ENCODE measurements around the gene EXTL1. TPM values are rescaled to one million over a fixed set of nuclear protein-coding genes. Genes with fewer than 3 reads are reported as not detected.

The EXTL1 gene
- total RNA-seq, 1 experiment from 2014 or later = 0.15 TPM

- ATAC-seq = no peak
- no peak for DNase-seq (ENCODE audit: low read depth, low spot score)
- Histone ChIP-seq H3K27me3 (ENCODE audit: insufficient read depth, low read length) (no peaks in the 10 kb centered on the region), H3K9me3 (ENCODE audit: control insufficient read depth in 1 of 2, insufficient read depth in 1 of 2, low read depth in 1 of 2, low read length in 2 of 2) (no peaks in the 10 kb centered on the region), H2AFZ (ENCODE audit: low read depth, low read length, poor library complexity, severe bottlenecking) (no peak overlapping the region), H3K9ac (ENCODE audit: low read length) (no peak overlapping the region), H3K79me2 (ENCODE audit: insufficient read depth, low read length) (no peaks in the 10 kb centered on the region), H3K9me2 (ENCODE audit: insufficient read depth) (no peaks in the 10 kb centered on the region), H3K4me3 (replicated peaks in 1 of 2; ENCODE audit: low read depth in 1 of 2, low read length in 2 of 2) (no peak overlapping the region), H3K4me2 (ENCODE audit: low read length) (no peak overlapping the region), H3K4me1 (ENCODE audit: control insufficient read depth in 1 of 2, insufficient read depth in 2 of 2, low read length in 2 of 2) (no peaks in the 10 kb centered on the region), H4K20me1 (ENCODE audit: insufficient read depth) (no peaks in the 10 kb centered on the region), H3K36me3 (ENCODE audit: control insufficient read depth in 1 of 2, insufficient read depth in 2 of 2, low read length in 2 of 2) (peaks cover 4 to 10% of the 10 kb centered on the region in 2 experiments; a peak in 2 of 4 replicates), H3K27ac (ENCODE audit: low read depth, low read length) (no peak overlapping the region)
- intact Hi-C loops (cut with micrococcal nuclease) = no loop called here
- ChIA-PET RAD21 (ENCODE audit: low non-redundant PET in 1 of 2, low total read pairs in 2 of 2, uncharacterized antibody in 2 of 2, unreplicated experiment in 2 of 2) (no interaction called here), CTCF (no interaction called here), POLR2A (no interaction called here)
- TF ChIP-seq JUND (IDR thresholded peaks at IDR 0.05) (no peak), MAX (IDR thresholded peaks at IDR 0.05) (no peak)
- no TSS peak for BruUV-seq (replicated peaks)
Observed at GRCh38 chr1:25973610-25974321, 47.8 kb upstream of the EXTL1 start.

GRCh38 chr1:25977801-25978200 is 43.8 kb upstream of the EXTL1 start:
- H3K9ac ChIP-seq (ENCODE audit: low read length) = no peak overlapping the region
- ATAC-seq (no peak), DNase-seq (ENCODE audit: low read depth, low spot score) (no peak)
- H3K79me2 ChIP-seq (ENCODE audit: insufficient read depth, low read length) = no peaks in the 10 kb centered on the region
- ChIA-PET POLR2A (no interaction called here), RAD21 (ENCODE audit: low non-redundant PET in 1 of 2, low total read pairs in 2 of 2, uncharacterized antibody in 2 of 2, unreplicated experiment in 2 of 2) (no interaction called here), CTCF (no interaction called here)
- no peaks in the 10 kb centered on the region for H3K4me1 ChIP-seq (ENCODE audit: control insufficient read depth in 1 of 2, insufficient read depth in 2 of 2, low read length in 2 of 2)
- H3K36me3 ChIP-seq (ENCODE audit: control insufficient read depth in 1 of 2, insufficient read depth in 2 of 2, low read length in 2 of 2) = peaks cover 4 to 20% of the 10 kb centered on the region in 2 experiments; a peak in 3 of 4 replicates
- intact Hi-C loops (cut with micrococcal nuclease) = no loop called here
- no peaks in the 10 kb centered on the region for H3K9me3 ChIP-seq (ENCODE audit: control insufficient read depth in 1 of 2, insufficient read depth in 1 of 2, low read depth in 1 of 2, low read length in 2 of 2)
- TF ChIP-seq JUND (IDR thresholded peaks at IDR 0.05) = no peak
- TF ChIP-seq FOSL1 (IDR thresholded peaks at IDR 0.05; ENCODE audit: low read depth) = no peak
- H4K20me1 ChIP-seq (ENCODE audit: insufficient read depth) = no peaks in the 10 kb centered on the region
- H2AFZ ChIP-seq (ENCODE audit: low read depth, low read length, poor library complexity, severe bottlenecking) = no peak overlapping the region
- H3K9me2 ChIP-seq (ENCODE audit: insufficient read depth) = no peaks in the 10 kb centered on the region
- no peak overlapping the region for H3K4me2 ChIP-seq (ENCODE audit: low read length)
- no peaks in the 10 kb centered on the region for H3K27me3 ChIP-seq (ENCODE audit: insufficient read depth, low read length)
- H3K27ac ChIP-seq (ENCODE audit: low read depth, low read length) = no peak overlapping the region
- H3K4me3 ChIP-seq (replicated peaks in 1 of 2; ENCODE audit: low read depth in 1 of 2, low read length in 2 of 2) = no peak overlapping the region
- BruUV-seq (replicated peaks) = no TSS peak
